ENCODE results near the gene GP1BA.

The GP1BA gene

DNA sequence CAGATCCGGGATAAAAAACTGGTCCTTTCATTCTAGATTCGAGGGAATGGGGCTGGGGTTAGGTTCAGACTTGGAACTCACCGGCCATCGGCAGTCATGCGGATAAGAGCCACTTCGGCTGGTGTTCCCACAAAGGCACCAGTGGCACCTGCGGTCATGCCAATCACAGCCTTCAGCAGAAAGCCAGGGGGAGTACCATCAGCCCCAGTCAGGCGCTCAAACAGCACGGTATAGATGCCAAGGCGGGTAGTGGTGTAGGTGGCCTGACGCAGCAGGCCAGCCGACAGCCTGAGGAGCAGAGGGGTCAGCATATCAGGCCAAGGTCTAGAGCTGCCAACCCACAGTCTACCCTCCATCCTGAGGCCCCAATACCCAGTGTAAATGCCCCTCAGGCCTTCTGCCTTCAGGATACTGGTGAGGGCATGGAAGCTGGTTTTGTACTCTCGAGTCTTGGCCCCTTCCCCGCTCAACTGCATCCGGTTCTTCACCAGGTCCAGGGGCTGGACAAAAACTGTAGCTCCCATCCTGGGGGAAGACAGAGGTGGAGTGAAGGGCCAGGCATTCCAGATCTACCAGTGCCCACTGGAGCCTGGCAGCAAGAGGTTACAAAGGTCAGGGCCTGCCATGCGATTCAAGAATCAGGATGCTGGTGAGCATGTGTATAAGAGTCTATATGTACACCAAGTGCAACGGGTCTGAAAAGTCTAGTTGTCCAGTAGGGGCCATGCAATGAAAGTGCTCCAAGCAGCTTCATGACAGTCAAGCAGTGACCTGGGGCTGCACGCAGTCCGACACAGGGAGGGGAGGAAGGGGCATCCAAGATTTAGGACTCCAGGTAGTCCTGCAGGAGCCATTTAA is 6.8 kb downstream of the GP1BA start:
- DNase-seq = no peak

DNA sequence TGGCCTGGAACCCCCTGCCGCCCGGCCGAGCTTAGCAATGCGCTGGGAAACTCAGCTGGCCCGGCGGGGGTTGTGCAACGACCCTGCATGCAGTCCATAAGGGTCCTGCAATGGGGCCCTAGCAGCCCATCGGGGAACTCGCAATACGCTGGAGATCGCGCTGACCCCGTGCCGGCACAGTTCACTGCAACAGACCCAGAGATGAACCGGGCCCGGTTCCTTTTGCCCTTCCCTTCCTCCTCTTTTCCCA is 7.4 kb downstream of the GP1BA start:
- no peak for DNase-seq

DNA sequence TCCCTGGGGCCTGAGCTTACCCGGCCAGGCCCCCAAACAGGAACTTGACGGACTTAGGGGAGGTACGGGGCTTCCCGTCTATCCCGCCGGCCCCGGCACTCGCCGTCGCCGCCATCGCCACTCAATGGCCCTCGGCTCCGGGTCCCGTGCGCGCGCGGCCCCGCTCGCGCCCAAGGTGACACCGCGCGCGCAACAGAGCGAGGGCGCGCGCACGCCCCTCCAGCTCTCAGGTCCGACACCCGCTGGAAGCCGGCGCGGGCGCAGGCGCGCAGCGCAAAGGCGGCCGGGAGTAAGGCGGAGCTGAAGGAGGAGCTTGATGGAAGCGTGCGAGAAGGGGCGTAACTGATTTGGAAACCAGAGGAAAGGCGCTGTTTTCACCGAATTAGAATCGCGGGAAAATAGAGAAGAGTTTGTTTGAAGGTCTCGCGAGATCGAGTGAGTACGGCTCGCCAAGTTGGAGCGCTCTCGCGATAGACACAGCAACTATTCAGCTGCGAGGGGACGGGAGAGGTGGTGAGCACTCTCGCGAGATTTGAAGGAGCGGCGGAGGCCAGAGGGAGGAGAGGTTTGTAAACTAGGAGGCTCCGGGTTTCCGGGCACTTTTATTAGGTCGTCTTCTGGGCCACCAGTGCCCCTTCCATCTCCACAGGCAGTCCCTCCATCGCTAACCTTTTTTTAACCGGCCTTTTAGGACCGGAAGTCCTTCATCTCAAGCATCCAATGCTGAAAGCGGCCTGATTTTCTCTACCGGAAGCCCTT is 7.9 kb downstream of the GP1BA start, which contains the start of the genes RNF167 and SLC25A11:
Gene RNF167, plus strand, starts transcription at position 473 of the 759 bp plus-strand sequence. CDS start 642 bp downstream, outside the sequence.
Gene SLC25A11, minus strand, starts transcription at position 251 of the 759 bp plus-strand sequence. Its CDS starts 136 bp downstream, at position 115.
- peak; percentile 100 for DNase-seq

DNA sequence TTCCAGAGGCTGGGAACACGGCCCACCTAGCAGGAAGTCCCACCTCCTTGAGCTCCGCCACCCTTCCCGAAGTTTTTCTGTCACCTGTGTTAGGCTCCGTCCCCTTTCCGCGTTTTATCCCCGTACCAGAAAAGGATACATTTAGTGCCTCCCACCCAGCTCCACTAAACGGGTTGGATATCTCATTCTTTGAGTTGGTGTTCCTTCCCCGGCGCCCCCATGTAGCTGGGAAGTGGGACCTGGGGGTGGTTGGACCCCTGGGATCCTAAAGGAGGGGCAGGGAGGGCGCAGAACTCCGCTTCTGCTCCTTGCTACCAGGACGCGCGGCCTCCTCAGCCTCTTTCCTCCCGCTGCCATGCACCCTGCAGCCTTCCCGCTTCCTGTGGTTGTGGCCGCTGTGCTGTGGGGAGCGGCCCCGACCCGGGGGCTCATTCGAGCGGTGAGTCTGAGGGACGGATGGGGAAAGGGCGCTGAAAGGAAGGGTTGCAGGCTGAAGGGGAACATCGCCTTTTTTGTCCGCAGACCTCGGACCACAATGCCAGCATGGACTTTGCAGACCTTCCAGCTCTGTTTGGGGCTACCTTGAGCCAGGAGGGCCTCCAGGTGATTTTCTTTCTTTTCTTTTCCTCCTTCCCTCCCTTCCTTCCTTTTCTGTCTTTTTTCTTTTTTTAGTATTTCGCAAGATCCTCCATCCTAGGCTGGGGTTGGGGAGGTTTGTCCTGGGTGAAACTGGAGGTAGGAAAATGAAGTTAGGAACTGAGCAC is 8.7 kb downstream of the GP1BA start:
- no peak for DNase-seq

DNA sequence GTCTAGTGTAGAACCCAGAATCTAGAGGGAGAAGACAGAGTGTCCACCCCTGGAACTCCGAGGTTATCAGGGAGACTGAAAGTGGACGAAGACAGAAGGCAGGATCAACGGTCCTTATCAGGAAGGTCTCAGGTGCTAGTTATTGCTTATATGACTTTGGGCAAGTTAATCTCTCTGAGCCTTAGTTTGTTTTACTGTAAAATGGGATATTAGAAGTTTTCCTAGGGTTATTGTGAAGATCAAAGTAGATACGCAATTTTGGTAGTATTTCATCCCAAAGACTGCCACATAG is 9.2 kb downstream of the GP1BA start:
- DNase-seq = no peak

DNA sequence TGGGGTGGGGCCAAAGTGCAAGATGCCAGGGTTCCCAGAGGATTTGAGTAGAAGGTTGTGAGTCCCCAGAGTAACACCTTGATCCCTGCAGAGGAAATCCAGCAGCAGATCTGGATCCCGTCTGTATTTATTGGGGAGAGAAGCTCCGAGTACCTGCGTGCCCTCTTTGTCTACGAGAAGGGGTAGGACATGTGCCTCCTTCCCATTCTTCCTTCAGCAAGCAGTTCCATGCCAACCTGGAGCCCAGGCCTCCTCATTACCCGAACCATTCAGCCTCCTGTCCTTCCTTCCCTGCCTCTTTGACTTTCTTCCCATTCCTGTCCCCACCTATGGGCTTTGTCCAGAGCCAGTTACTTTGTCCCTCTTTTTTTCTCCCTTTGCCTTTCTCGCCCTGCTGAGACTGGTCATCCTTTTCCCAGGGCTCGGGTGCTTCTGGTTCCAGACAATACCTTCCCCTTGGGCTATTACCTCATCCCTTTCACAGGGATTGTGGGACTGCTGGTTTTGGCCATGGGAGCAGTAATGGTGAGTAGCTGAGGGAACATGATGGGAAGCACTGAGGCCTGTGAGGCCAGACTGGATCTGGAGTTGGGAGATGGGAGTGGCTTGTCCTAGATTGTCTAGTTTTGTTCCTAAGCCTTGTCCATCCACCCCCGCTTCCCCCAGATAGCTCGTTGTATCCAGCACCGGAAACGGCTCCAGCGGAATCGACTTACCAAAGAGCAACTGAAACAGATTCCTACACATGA is 10.9 kb downstream of the GP1BA start:
- no peak for DNase-seq

DNA sequence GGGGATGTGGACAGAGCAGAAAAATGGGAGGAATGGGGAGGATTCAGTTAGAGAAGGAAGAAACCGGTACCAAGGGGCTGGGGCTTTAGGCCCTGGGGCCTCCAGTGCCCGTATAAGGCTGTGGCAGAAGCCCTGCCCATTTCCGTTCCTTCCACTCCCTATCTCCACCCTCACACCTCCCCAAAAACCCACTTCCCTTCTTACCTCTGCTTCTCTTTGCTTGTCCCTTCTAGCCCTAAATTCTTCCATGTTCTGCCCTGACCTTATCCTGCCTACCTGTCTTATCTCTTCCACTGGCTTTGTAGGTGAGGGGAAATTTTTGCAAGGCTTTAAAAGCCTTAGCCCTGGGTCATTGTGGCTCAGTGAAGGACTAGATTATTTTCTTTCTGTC is 12.1 kb downstream of the GP1BA start:
- DNase-seq = no peak

DNA sequence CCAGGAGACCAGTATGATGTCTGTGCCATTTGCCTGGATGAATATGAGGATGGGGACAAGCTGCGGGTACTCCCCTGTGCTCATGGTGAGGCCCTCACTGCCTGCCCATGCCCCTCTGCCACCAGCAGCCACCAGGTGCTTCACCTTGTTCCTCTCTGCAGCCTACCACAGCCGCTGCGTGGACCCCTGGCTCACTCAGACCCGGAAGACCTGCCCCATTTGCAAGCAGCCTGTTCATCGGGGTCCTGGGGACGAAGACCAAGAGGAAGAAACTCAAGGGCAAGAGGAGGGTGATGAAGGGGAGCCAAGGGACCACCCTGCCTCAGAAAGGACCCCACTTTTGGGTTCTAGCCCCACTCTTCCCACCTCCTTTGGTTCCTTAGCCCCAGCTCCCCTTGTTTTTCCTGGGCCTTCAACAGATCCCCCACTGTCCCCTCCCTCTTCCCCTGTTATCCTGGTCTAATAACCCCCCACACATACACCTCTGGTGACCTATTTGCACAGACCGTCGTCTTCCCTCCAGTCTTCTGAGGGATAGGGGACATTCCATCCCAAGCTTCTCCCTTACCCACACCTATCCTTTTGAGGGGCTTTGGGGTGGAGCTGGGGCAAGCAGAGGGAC is 12.6 kb downstream of the GP1BA start:
- no peak for DNase-seq

DNA sequence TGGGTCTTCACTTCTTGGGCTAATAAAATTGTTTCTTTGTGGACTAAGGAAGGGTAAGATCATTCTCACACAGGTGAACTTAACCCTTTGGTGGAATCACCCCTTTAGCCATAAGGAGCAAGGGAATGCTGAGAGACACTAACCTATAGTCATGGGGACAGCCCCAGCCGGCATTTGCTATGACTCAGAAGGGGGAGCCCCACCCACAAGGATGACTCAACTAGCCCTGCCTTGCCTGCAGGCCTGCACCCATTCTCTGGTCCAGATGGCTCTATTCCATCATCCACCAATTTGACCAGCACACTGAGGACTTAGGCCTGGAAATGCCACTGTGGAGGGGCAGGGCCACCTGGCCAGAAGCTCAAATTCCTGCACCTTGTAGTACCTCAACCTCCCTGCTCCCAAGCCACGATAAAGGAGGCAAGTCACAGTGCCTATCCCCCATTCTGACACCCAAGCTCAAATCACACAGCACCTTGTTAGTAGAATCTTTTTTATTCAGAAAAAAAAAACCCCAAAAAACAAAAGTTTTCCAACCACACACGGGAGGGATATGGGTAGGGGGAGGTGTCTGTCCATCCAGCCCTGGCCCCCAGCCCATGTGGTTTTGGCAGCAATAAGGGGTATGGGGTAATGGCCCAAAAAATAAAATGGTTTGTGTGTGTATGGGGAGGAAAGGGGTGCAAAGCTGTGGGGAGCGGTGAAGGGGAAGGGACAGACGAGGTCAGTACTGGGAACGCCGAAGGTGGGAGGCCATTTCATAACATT is 13.3 kb downstream of the GP1BA start:
- DNase-seq = peak; percentile 88

DNA sequence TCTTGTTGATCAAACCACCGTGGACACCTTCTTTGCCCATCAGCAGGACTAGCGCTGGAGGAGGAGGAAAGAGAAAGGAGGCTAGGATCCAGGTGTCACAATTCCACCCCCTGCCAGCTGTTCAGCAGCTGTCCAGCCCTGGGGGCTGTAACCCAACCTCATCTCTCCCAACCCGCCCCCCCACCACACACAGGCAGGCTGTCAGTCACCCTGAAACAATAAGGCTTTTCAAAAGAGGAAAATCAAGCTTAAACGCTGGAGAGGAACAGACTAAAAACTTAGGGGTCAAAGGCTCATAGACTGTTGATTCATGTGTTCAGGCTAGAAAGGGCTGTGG is 13.8 kb downstream of the GP1BA start:
- DNase-seq = no peak

DNA sequence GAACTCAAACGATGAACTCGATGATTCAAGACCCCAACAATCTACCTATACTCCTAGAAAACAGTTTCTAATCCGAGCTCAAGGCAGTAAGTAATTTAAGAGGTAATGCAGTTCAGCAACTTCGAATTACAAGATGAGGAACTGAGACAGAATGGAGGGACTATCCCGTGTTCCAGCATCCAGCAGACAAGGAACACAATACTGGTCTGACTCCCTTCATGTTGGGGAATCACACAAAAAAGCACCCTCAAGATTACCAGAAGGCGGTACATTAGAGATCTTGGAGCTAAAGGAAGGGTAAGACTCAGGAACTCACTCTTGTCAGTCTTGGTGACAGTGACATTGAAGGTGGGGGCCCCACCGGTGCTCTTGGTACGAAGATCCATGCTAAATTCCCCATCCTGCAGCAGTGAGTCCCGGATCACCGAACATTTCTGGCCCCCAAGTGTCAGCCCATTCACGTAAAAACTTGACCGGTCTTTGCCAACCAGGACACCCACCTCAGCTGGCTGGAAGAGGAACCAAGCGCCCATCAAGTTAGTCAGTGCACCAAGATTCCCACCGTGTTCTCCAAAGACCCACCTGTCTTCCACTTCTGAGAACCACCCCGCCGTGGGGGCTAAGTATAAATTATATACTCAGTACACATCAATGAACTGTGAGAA is 14.4 kb downstream of the GP1BA start:
- DNase-seq = no peak

DNA sequence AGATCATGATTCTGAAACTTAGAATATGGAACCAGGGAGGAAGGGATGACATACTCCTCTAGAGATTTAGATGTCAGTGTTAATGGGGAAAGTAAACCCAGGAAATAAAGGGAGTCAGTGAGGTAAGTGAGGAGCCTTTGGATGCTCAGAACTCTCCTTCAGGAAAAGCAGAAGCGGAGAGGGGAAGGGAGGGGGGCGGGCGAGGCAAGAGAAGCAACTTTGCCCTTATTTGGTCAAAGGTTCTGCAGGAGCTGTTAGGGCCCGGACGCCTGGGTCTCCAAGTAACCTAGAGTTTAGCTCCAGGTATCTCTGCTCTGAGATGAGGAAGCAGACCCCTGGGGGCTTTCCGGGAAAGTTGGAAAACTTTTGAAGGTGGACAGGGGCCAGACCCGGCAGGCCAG is 14.9 kb downstream of the GP1BA start:
- no peak for DNase-seq

DNA sequence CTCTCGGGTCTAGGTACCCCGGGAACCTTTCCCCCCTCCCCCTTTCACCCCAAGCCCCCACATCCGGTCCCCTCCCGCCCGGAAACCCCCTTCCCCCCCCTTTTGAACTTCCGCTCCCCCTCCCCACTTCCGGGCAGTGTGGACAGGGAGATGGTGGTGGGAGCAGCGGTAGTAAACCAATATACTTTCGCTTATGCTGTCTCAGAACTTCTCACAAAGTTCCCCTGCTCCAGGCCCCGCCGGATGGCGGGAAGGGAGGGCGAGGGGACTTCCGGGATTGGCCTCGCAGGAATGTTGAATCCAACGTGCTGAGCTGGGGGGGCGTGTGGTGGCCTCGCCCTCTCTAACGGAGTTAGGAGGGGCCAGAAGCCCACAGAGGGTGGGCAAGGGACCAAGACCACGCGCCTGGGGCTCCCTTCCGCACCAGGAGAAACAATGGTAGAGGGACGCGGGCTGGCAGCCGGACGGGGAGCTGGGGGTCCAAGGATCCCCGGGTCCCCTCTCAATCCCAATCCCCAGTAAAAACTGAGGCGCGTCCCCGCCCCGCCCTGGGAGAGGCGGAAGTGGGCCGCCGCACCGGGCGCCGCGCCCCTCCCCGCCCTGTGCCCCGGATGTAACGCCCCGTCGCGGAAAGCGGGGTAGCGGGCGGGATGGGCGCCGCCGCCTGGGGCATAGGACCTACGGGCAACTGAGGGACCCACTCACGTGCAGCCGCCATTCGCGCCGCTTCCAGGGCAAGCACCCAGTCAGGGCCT is 15.5 kb downstream of the GP1BA start:
- DNase-seq = peak; percentile 62

DNA sequence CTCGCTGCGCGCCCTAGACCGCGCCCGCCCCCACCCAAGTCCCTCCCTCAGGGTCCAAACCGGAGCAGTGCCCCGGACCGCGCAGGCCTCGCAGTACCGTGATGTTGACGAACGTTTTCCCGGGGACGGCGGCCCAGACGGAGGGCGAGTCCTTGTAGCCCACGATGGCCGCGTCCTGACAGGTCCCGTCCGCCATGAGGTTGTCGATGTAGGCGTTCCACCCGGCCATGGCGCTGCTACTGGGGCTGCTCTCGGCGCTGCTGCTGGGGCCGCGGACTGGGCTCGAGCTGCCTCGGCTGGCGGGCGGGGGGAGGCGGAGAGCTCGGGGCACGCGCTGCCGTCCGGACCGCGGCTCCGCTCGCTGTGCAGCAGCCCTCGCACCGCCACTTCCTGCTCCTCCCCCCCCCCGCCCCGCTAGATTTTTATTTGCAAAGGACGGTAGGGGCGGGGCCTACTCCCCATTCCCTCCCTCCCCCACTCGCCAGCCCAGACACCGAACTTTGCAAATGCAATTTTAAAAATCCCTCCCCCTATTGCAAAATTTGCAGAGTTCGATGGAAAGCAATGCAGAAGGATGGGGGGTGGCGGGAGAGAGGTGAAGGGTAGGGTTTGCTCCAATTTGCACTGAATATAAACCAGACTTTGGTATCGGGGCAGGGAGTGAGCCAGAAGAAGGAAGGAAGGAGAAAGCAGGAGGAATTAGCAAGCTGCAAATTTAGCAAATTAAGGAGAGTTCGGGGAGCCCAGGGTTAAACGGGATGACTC is 16.3 kb downstream of the GP1BA start, which contains the start of gene PFN1:
Gene PFN1, minus strand, starts transcription at position 365 of the 765 bp plus-strand sequence. Its CDS starts 136 bp downstream, at position 229.
- peak; percentile 96 for DNase-seq

DNA sequence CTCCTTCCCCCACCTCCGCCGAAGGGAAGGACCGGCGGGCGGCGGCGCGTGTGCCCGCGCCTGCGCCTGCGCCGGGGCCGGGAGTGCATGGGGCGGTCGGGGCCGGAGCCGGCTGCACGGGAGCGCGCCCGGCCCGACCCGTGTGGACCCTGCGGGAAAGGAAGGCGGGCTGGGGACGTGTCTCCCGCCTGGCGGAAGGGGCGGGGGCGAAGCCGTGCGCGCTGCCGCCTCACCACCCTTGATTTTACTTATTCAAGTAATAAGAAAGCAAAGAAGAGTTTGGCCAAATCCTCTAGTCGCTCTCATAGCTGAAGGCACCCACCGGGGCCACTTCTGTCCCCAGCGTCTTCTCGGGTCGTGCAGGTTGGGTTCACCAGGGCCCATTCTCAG is 16.8 kb downstream of the GP1BA start:
- DNase-seq = peak; percentile 93

DNA sequence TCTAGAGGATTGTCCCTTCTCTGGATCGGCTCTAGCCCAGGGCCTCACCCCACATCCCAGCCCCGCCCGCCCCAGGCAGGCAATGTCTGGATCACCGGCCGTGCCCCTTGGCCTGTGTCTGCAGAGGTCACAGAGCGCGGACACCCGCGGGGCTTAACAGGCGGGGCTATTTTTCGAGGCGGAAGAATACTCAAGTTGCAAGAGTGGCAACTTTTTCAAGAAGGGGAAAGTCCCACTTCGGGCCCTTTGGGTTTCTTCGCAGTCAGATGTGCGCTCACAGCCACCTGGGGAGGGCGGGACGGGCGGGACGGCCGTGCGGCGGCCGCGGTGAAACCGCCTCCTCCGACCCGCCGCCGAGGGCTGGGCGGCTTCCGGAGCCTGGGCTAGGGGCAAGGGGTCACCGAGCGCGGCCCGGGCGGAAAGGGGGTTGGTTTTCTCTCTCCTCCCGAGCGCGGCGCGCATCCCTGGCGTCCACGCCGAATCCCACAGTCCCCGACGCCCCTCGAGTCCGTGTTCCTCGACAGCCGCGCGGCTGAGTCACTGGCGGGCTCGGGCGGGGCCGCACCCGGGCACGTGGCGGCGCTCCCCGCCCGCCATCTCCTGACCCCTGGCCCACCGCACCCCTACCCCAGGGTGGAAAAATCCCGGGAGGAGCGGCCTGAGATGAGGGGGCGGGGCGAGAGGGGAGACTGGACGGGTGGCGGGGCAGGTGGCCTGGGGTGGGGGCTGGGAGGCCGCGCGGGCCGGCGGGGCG is 17.4 kb downstream of the GP1BA start:
- peak; percentile 72 for DNase-seq

DNA sequence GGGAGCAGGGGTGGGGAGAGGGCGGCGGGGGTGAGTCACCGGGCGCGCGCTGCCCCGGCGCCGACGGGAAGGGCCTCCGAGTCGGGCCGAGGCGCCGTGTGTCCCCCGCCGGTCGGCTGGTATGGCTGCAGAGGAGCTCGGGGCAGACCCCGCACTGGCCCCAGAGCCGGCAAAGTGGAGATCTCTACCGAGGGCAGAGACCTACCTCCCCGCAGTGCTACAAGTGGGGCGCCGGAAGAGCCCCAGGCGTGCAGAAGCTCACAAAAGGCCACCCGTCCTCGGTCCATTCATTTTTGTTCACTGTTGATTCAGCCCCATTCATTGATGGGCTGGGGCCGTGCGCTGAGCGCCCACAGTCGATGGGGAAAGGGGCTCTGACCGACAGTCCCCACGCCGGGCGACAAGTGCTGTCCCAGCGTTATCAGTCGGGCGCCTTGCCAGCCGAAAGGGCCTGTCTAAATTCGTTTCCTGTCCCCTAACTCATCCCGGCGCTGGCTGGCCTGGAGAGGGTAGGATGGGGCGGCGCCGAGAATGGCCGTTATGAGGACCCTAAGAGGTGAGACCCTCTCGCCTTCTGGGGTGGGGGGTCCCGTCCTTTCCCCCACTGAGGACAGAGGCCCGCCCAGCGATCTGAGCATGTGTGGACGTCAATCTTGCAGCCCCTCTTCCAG is 18.1 kb downstream of the GP1BA start:
- DNase-seq = no peak

DNA sequence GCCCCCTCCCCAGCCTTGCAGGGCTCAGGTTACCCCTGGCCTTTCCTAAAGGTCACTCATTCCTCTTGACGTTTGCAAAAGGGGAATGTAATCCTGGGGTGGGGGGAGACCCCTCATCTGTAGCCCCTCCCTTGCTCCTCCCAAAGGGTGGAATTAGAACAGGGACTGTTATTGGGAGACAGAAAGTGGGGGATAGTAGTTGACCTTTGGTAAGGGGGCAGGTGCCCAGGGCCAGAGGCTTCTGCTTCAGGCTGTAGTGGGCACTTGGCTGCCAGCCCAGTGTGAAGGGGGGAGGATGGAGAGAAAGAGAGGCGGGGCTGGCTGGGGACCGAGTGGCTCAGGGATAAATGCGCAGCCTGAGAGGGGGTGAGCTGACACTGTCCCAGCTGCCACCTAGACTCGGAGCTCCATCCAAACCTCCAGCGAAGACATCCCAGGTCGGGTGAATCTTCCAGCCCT is 18.7 kb downstream of the GP1BA start, which contains the start of gene ENO3:
Gene ENO3, plus strand, starts transcription at position 374 of the 459 bp plus-strand sequence. CDS start 711 bp downstream, outside the sequence.
- DNase-seq = no peak

Measured in fibroblast of skin of right quadriceps (primary cell).